Skin epidermis (tissue), 12 donors: ENCODE results near the gene RPL10L.

Source experiments
- H3K27ac ChIP-seq, 21 experiments: fragments of 200-600 bp; sonication (generic) in 11 of 21; one replicate each; pipeline ENCODE4 v1.5.0; 2020; ENCODE audit warnings: mild to moderate bottlenecking in 3 of 21, inconsistent platforms in 2 of 21, moderate library complexity in 2 of 21
- H3K4me3 ChIP-seq, 7 experiments: fragments of 200-600 bp; sonication (generic) in 2 of 7; one replicate each; pipeline ENCODE4 v1.5.0; 2020; ENCODE audit warnings: inconsistent platforms in 2 of 7, mild to moderate bottlenecking in 2 of 7, moderate library complexity in 1 of 7

Gene RPL10L

GRCh38 chr14:46651526-46652144 lies at the start of gene RPL10L:
Gene RPL10L, minus strand, starts transcription at chr14:46651781. Its CDS starts 45 bp downstream, at chr14:46651736.
- no peak within 1 kb of the TSS for H3K4me3 ChIP-seq
- no peak within 1 kb of the TSS for H3K27ac ChIP-seq

- H3K4me3 ChIP-seq = no peak overlapping the region
- H3K27ac ChIP-seq = no peak overlapping the region
These were observed 40.2 kb upstream of the RPL10L start for GRCh38 chr14:46691819-46692218.

- Histone ChIP-seq H3K27ac (no peak overlapping the region), H3K4me3 (no peak overlapping the region)
These were observed 35.1 kb upstream of the RPL10L start for GRCh38 chr14:46686652-46687051.

- Histone ChIP-seq H3K4me3 (no peak overlapping the region), H3K27ac (no peak overlapping the region)
These were observed 20.5 kb upstream of the RPL10L start for GRCh38 chr14:46672128-46672527.

GRCh38 chr14:46663382-46663781 lies 11.8 kb upstream of the RPL10L start:
- no peak overlapping the region for H3K27ac ChIP-seq
- H3K4me3 ChIP-seq = no peak overlapping the region

GRCh38 chr14:46661728-46662127 lies 10.1 kb upstream of the RPL10L start:
- H3K4me3 ChIP-seq = no peak overlapping the region
- H3K27ac ChIP-seq = no peak overlapping the region

- H3K27ac ChIP-seq = no peak overlapping the region
These were observed 1.6 kb upstream of the RPL10L start for GRCh38 chr14:46653031-46653755.

GRCh38 chr14:46646796-46647195 lies 4.8 kb downstream of the RPL10L start:
- Histone ChIP-seq H3K27ac (no peak overlapping the region), H3K4me3 (no peak overlapping the region)

More at GRCh38 chr14:46653031-46653755, 1.6 kb upstream of the RPL10L start:
- H3K4me3 ChIP-seq = no peak overlapping the region

GRCh38 chr14:46626876-46627275 lies 24.7 kb downstream of the RPL10L start:
- no peak overlapping the region for H3K4me3 ChIP-seq
- no peak overlapping the region for H3K27ac ChIP-seq
